Prostate gland (tissue), 2 donors: ENCODE data around the gene RARA.
"Not testable (repeated sequence)": the region's sequence is repeated elsewhere in the genome, so short reads cannot be mapped to it uniquely, and the experiment has no call there.

Source experiments
- CTCF ChIP-seq, 4 experiments: fragments of 200-600 bp in 2 of 4; fragments of 450-650 bp in 2 of 4; sonication (generic) in 2 of 4; IDR thresholded peaks; 1 replicate in 3 of 4; 2 replicates in 1 of 4; pipeline ENCODE4 v1.5.1; 2016 to 2019; ENCODE audit warnings: antibody characterized with exemption in 4 of 4, mild to moderate bottlenecking in 2 of 4, moderate library complexity in 2 of 4
- POLR2A ChIP-seq: fragments of 450-650 bp; IDR thresholded peaks from one replicate; pipeline ENCODE4 v1.6.1; 2016; ENCODE audit warnings: antibody characterized with exemption, mild to moderate bottlenecking
- POLR2AphosphoS5 ChIP-seq: sonication (generic); formaldehyde crosslinking; IDR thresholded peaks from one replicate; pipeline ENCODE4 v1.6.1; 2017; ENCODE audit warnings: antibody characterized with exemption

DNA sequence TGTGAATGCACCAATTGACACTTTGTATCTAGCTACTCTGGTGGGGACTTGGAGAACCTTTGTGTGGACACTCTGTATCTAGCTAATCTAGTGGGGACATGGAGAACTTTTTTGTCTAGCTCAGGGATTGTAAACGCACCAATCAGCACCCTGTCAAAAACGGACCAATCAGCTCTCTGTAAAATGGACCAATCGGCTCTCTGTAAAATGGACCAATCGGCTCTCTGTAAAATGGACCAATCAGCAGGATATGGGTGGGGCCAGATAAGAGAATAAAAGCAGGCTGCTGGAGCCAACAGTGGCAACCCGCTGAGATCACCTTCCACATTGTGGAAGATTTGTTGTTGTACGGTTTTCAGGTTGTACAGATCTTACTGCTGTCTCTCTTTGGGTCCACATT, 67.6 kb downstream of the RARA start:
- TF ChIP-seq CTCF (IDR thresholded peaks at IDR 0.05); POLR2A; POLR2AphosphoS5: not testable (repeated sequence)
